GM12865 (cell line): ENCODE measurements around the gene TENT5A.

Experiments
- DNase-seq: peaks from one replicate; pipeline ENCODE4 v3.0.0; 2010; ENCODE audit warnings: low read depth
- H3K4me3 ChIP-seq: 2 replicates; pipeline ENCODE4 v1.5.1; 2011; ENCODE audit warnings: mild to moderate bottlenecking, low read depth, low read length, control low read depth
- CTCF ChIP-seq: IDR thresholded peaks from 2 replicates; pipeline ENCODE4 v1.5.1; 2011; ENCODE audit warnings: low read length, control low read depth, low read depth, inconsistent platforms; ENCODE audit not compliant: insufficient read depth; ENCODE audit errors: missing control alignments

The TENT5A gene

GRCh38 chr6:81793821-81794475 is 41.5 kb upstream of the TENT5A start:
- no peak for DNase-seq
- TF ChIP-seq CTCF: no peak
- H3K4me3 ChIP-seq: no peak overlapping the region

- no peak for DNase-seq
- no peak for TF ChIP-seq CTCF
- H3K4me3 ChIP-seq: no peak overlapping the region
Measured at GRCh38 chr6:81792826-81793225, 40.3 kb upstream of the TENT5A start.

GRCh38 chr6:81791756-81792155 is 39.3 kb upstream of the TENT5A start:
- H3K4me3 ChIP-seq: no peak overlapping the region
- DNase-seq: no peak
- no peak for TF ChIP-seq CTCF

- TF ChIP-seq CTCF: no peak
- DNase-seq: no peak
Measured at GRCh38 chr6:81790034-81790433, 37.6 kb upstream of the TENT5A start.

GRCh38 chr6:81789291-81789690 is 36.8 kb upstream of the TENT5A start:
- TF ChIP-seq CTCF: no peak
- DNase-seq: no peak
- no peak overlapping the region for H3K4me3 ChIP-seq

More at GRCh38 chr6:81790034-81790433, 37.6 kb upstream of the TENT5A start:
- no peak overlapping the region for H3K4me3 ChIP-seq

- no peak for TF ChIP-seq CTCF
- no peak for DNase-seq
- no peak overlapping the region for H3K4me3 ChIP-seq
Measured at GRCh38 chr6:81788748-81789147, 36.3 kb upstream of the TENT5A start.
